ENCODE results near the gene YPEL3.
"Not testable (repeated sequence)": the region's sequence is repeated elsewhere in the genome, so short reads cannot be mapped to it uniquely, and the experiment has no call there.

YPEL3 gene

GRCh38 chr16:30120340-30121105, 24.5 kb upstream of the YPEL3 start:
- in situ Hi-C loops (cut with HindIII; ENCODE audit: low pct_ligation_motif_present, low pct_unique_long_range_greater_than_20kb, low sequenced_read_pairs), result no loop called here
- DNase-seq, result no peak

GRCh38 chr16:30119428-30119827, 23.4 kb upstream of the YPEL3 start:
- DNase-seq, result no peak
- in situ Hi-C loops (cut with HindIII; ENCODE audit: low pct_ligation_motif_present, low pct_unique_long_range_greater_than_20kb, low sequenced_read_pairs), result no loop called here

DNA sequence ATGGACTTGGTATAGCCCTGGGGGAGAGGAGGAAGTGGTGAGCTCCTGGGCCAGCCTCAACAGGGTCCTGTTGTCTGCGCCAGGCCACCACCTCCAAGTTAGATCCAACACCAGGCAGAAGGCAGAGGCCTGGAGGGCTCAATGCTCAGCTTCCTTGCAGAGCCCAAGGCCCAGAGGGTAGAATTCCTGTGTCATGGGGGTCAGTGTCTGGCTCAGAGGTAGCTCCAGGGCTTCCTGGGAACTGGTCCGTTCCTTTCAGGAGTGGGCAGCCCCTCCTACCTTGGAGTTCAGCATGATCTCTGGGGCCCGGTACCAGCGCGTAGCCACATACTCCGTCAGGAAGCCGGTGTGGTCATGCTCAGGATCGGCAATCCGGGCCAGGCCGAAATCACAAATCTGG, 21.8 kb upstream of the YPEL3 start:
- in situ Hi-C loops (cut with HindIII; ENCODE audit: low pct_ligation_motif_present, low pct_unique_long_range_greater_than_20kb, low sequenced_read_pairs), result no loop called here

DNA sequence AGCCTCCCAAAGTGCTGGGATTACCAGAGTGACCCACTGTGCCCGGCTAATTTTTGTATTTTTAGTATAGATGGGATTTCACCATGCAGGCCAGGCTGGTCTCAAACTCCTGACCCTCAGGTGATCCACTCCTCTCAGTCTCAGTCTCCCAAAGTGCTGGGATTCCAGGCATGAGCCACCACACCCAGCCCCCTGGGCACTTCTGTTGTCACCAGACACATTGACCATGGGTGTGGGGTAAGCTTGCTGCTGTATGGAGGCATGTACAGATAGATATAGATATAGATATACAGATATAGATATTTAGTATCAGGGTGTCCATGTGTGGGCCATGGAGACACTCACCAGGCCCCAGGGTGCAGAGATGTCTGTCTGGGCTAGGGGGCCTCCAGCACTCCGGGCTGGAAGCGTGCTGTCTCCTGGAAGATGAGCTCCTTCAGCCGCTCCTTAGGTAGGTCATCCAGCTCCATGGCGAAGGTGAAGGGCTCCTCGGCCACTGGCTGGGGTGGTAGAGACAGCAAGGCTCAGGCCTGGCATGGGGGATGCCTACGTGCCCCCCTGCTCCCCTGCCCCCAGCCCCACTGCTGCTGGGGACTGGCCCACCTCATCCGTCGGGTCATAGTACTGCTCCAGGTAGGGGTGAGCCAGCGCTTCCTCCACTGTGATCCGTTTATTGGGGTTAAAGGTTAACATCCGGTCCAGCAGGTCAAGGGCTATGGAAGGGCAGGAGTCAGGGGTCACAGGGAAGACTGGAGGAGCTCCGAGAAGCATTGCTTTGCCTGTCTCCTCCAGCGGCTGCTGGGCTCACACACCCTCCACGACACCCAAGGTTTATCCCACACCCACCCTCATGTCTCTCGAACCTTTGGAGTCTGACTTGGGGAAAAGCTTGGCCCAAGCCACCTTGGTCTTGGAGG, 20.5 kb upstream of the YPEL3 start:
- in situ Hi-C loops (cut with HindIII; ENCODE audit: low pct_ligation_motif_present, low pct_unique_long_range_greater_than_20kb, low sequenced_read_pairs), result no loop called here
- no peak for DNase-seq

More for the DNA sequence above, 21.8 kb upstream of the YPEL3 start:
- no peak for DNase-seq

DNA sequence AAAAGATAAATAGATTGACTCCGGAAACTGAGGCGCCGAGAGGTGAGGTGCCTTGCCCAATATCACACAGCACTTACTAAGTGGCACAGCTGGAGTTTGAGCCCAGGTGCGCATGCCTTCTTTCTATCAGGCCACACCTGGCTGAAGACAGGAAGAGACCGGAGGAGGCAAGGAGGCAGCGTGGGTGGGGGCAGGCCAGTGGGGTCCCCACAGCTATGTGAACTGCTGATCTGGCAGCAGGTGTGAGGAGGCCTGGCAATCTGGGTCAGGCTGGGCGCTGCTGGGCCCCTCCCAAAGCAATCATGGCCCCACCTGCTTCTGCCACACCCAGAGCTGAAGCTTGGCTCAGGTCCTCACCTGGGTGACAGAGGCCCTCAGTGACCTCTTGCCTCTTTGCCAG, 19.2 kb upstream of the YPEL3 start:
- DNase-seq, result no peak
- in situ Hi-C loops (cut with HindIII; ENCODE audit: low pct_ligation_motif_present, low pct_unique_long_range_greater_than_20kb, low sequenced_read_pairs), result no loop called here

DNA sequence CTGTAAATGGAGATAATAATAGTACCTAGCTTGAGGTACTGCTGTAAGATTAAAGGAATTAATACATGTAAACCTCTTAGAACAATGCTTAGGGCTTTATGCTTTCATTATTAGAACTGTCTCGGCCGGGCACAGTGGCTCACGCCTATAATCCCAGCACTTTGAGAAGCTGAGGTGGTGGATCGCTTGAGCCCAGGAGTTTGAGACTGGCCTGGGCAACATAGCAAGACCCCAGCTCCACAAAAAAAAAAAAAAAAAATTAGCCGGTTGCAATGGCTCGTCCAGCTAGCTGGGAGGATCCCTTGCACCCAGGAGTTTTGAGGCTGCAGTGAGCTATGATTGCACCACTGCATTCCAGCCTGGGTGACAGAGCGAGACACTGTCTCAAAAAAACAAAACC, 18.8 kb upstream of the YPEL3 start:
- DNase-seq; in situ Hi-C loops (cut with HindIII; ENCODE audit: low pct_ligation_motif_present, low pct_unique_long_range_greater_than_20kb, low sequenced_read_pairs): not testable (repeated sequence)

DNA sequence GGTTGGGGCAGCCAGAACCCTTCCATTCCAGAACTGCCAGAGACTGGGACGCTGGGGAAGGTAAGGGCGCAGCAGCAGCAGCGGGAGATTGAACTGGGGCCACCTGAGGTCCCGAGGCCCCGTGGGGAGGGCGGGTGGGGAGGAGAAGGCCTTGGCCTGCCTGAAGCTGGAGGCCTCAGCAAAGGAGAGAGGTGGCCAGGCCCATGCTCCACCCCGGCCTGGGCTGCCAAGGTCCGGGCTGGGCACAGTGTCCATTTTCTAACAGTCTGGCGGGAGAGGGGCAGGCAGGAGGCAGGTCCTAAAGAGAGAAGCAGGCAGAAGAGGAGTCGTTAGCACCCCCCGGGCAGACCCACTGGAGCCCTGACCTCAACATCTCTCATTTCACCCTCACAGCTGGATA, 18.4 kb upstream of the YPEL3 start:
- no peak for DNase-seq
- in situ Hi-C loops (cut with HindIII; ENCODE audit: low pct_ligation_motif_present, low pct_unique_long_range_greater_than_20kb, low sequenced_read_pairs), result no loop called here

- DNase-seq, result no peak
Observed at GRCh38 chr16:30113711-30114333, 17.8 kb upstream of the YPEL3 start.

GRCh38 chr16:30113031-30113710, 17.2 kb upstream of the YPEL3 start, which contains the start of gene GDPD3:
Gene GDPD3 (minus strand): TSS chr16:30113537. CDS start chr16:30113478, 59 bp downstream.
- in situ Hi-C loops (cut with HindIII; ENCODE audit: low pct_ligation_motif_present, low pct_unique_long_range_greater_than_20kb, low sequenced_read_pairs), result no loop called here
- DNase-seq, result peak; percentile 47

More at GRCh38 chr16:30113711-30114333, 17.8 kb upstream of the YPEL3 start:
- in situ Hi-C loops (cut with HindIII; ENCODE audit: low pct_ligation_motif_present, low pct_unique_long_range_greater_than_20kb, low sequenced_read_pairs), result no loop called here

DNA sequence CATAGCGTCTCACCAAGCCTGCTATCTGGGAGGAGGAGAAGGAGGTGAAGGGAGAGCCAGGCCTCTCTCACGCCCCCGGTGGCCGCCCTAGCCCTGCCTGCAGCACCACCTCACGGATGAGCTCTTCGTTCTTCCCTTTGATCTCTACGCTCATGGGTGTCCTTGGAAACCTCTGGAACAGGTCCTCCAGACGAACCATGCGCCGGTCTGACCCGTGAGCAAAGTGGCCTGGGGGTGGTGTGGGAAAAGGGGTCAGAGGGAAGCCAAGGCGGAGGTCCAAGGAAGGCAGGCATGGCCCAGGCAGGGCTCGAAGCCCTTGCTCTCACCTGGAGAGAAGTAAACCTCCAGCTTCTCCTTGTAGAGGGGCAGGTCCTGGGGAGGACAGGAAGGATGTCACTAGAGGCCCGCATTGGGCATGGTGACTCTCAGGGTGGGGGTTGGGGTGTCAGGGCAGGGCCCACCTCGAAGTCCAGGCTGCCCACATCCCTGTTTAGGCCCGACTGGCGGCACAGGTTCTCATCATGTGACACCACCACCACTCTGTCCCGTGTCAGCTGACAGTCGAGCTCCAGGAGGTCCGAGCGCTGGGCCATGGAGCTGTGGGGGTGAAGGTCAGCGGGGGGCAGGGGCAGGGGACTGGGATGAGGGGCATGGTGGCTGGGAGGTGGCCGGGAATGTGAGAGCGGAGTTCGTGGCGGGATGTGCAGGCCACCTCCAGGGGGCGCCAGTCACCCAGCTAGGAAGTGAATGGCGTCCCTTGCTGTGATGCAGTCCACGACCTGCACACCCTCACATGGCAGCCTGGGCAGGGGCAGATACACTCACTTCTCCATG, 16.4 kb upstream of the YPEL3 start:
- in situ Hi-C loops (cut with HindIII; ENCODE audit: low pct_ligation_motif_present, low pct_unique_long_range_greater_than_20kb, low sequenced_read_pairs), result no loop called here
- peak; percentile 60 for DNase-seq

DNA sequence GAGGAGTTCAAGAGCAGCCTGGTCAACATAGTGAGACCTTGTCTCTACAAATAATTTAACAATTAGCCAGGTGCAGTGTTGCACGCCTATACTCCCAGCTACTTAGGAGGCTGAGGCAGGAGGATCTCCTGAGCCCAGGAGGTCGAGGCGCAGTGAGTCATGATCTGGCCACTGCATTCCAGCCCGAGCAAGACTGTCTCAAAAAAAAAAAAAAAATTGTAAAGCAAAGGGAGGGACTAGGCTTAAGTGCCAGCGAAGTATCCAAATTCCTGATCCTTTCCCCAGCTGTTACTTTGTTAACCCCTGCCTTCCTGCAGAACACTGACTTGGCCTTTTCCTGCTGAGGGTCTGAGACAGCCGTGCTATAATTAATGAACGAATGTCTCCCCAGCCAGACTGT, 14.6 kb upstream of the YPEL3 start:
- in situ Hi-C loops (cut with HindIII; ENCODE audit: low pct_ligation_motif_present, low pct_unique_long_range_greater_than_20kb, low sequenced_read_pairs), result no loop called here
- peak; percentile 35 for DNase-seq

DNA sequence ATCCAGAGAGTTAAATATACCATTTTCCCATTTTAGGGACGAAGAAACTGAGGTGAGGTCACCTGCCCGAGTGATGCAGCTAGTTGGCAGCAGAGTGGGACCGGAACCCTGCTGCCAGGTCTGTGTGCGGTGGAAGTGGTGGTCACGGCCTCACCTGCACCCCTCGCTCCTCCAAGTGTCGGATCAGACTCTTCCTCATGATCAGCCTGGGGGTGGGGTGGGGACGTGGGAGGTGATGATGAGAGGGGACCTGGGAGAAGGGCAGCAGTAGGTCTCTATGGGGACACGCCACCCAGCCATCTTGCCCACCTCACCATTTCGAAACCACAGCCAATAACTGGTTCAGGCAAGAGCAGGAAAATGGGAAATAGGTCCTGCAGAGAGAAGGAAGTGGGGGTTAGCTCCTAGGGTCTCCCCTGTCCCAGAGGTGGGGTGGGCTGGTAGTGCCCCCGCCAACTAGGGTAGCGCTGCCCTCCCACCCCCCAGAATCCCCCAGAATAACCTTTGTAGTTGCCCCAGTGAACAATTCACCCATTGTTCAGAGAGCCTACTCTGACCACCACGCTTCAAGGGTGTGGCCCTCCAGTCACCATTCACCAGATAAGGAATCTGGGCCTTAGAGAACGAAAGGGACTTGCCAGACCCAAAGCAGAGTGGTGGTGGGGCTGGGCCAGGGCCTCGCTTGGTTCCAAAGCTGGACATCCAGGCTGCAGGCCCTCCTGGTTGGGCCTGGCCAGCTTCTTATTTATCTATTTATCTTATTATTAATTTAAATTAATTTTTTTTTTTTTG, 12.2 kb upstream of the YPEL3 start:
- in situ Hi-C loops (cut with HindIII; ENCODE audit: low pct_ligation_motif_present, low pct_unique_long_range_greater_than_20kb, low sequenced_read_pairs), result no loop called here
- no peak for DNase-seq

DNA sequence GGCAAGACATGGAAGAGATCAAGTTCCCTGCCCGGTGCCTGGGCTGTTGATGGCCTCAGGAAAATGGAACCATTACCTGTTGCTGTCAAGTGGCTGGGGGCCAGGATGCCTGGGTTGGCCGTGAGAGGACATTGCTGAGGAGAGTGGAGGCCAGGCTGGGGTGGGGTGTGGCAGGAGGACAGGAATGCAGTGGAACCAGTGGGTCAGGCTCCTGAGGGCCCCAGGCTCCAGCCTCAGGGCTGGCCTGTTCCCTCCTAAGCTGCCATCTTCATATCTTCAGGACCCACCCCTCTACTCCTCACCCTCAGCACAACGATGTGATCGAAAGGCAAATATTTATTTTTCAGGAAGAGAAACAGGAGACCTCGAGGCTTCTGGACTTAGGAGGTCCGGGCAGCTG, 8.5 kb upstream of the YPEL3 start:
- in situ Hi-C loops (cut with HindIII; ENCODE audit: low pct_ligation_motif_present, low pct_unique_long_range_greater_than_20kb, low sequenced_read_pairs), result no loop called here
- no peak for DNase-seq

DNA sequence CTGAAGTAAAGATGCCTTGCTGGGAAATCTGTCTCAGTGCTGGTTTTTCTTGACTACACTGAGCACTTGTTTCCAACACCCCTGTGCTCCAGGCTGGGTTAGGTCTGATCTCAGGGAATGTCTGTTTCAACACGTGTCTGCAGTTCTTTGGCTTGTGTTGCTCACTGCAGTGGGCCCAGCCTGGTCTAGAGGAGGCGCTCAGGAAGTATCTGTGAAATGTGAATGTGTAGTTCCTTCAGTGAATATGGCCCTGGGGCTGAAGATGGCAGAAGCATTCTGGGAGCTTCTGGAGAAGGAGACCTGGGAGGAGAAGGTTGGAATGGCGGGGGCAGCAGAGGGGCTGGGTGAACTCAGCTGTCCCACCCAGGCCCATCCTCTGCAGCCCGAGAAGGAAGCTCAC, 8.1 kb upstream of the YPEL3 start:
- in situ Hi-C loops (cut with HindIII; ENCODE audit: low pct_ligation_motif_present, low pct_unique_long_range_greater_than_20kb, low sequenced_read_pairs), result no loop called here
- DNase-seq, result no peak

DNA sequence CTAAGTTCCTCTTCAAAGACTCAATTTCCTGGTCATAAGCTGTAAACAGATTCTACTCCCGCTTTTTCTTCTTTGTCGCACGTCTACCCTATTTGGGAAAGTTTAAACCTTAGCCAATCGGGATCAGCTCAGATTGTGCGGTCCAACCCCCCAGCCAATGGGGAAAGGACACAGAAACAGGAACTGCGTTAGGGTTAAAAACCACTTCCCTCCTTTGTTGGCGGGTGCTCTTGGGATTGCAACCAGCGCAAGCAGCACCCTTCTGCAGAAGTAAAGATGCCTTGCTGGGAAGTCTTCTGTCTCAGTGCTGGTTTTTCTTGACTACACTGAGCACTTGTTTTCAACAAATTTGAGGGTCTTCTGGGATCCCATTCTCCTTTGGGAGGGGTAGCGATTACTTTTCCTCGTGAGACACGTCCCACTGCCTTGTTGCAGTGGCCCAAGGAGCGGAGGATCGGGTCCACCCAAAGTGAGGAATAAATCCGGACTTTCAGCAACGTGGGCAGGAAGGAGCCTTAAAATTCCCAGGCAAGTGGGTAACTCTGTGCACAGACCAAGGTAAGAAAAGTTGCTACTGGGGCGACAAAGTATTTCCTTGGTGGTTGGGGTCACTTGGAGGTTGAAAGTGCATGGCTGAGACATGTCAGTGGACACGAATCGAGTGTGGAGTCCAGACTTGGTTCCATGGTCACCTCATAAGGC, 1.0 kb upstream of the YPEL3 start:
- in situ Hi-C loops (cut with HindIII; ENCODE audit: low pct_ligation_motif_present, low pct_unique_long_range_greater_than_20kb, low sequenced_read_pairs), result no loop called here

GRCh38 chr16:30095166-30096078, 591 bp downstream of the YPEL3 start:
- in situ Hi-C loops (cut with HindIII; ENCODE audit: low pct_ligation_motif_present, low pct_unique_long_range_greater_than_20kb, low sequenced_read_pairs), result no loop called here
- DNase-seq, result no peak

More for the DNA sequence above, 1.0 kb upstream of the YPEL3 start:
- DNase-seq, result no peak

All from ACHN (cell line).